Measurements from ENCODE around the gene UNK. TPM values are rescaled to one million over a fixed set of nuclear protein-coding genes. Genes with fewer than 3 reads are reported as not detected.
A peak's percentile ranks its signal among the peaks of the same experiment; 100 is the strongest.

The UNK gene
- total and polyA plus RNA-seq, 2 of the 13 experiments (the other 11 are each of a cell fraction or from before 2014, with no cell fraction given): 31.6 to 33.0 TPM

- TF ChIP-seq HNRNPL (IDR thresholded peaks at IDR 0.05; ENCODE audit: low read depth, low read length) (no peak), TARDBP (CRISPR knock-in tag; IDR thresholded peaks at IDR 0.05) (no peak), POLR2AphosphoS5 (IDR thresholded peaks at IDR 0.05; ENCODE audit: low read depth, low read length) (peak; percentile 59), PAF1 (CRISPR knock-in tag; IDR thresholded peaks at IDR 0.05) (no peak), ZSCAN20 (CRISPR knock-in tag; IDR thresholded peaks at IDR 0.05; ENCODE audit: borderline replicate concordance) (peak; percentile 59; the same call in 1 of the 2 replicates), IKZF4 (CRISPR knock-in tag; IDR thresholded peaks at IDR 0.05; ENCODE audit: borderline replicate concordance, low read depth, not compliant biosample characterization) (peak; percentile 15), THAP11 (CRISPR knock-in tag; IDR thresholded peaks at IDR 0.05) (no peak; the same call in 1 of the 2 replicates), ZNF3 (CRISPR knock-in tag; IDR thresholded peaks at IDR 0.05) (no peak), ZNF556 (CRISPR knock-in tag; IDR thresholded peaks at IDR 0.05; ENCODE audit: borderline replicate concordance) (0 out of 2 replicates have a peak, but pooled peaks have one; percentile 12), ZNF75D (CRISPR knock-in tag; IDR thresholded peaks at IDR 0.05; ENCODE audit: borderline replicate concordance) (no peak), ZBTB14 (CRISPR knock-in tag; IDR thresholded peaks at IDR 0.05) (peak; percentile 68), ZNF143 (CRISPR knock-in tag; IDR thresholded peaks at IDR 0.05) (no peak), SNAPC5 (CRISPR knock-in tag; IDR thresholded peaks at IDR 0.05; ENCODE audit: borderline replicate concordance) (no peak), ZNF510 (CRISPR knock-in tag; IDR thresholded peaks at IDR 0.05; ENCODE audit: low read depth) (no peak), CSRNP2 (CRISPR knock-in tag; conservative IDR thresholded peaks at IDR 0.05; ENCODE audit: low read depth) (no peak), RNF2 (conservative IDR thresholded peaks at IDR 0.05; ENCODE audit: low read depth) (no peak; the same call in 1 of the 2 replicates), MEIS2 (CRISPR knock-in tag; IDR thresholded peaks at IDR 0.05) (peak; percentile 30; the same call in 1 of the 2 replicates), ZNF274 (CRISPR knock-in tag; IDR thresholded peaks at IDR 0.05) (peak; percentile 13; the same call in 1 of the 2 replicates), ATF4 (CRISPR knock-in tag; IDR thresholded peaks at IDR 0.05) (no peak), NR2C2 (CRISPR knock-in tag; IDR thresholded peaks at IDR 0.05; ENCODE audit: borderline replicate concordance) (no peak), ZNF580 (CRISPR knock-in tag; IDR thresholded peaks at IDR 0.05; ENCODE audit: borderline replicate concordance, low read depth) (0 out of 2 replicates have a peak, but pooled peaks have one; percentile 34), ZGPAT (CRISPR knock-in tag; IDR thresholded peaks at IDR 0.05) (peak; percentile 3; the same call in 1 of the 2 replicates), MYNN (CRISPR knock-in tag; IDR thresholded peaks at IDR 0.05; ENCODE audit: low read depth) (no peak), ZNF232 (CRISPR knock-in tag; IDR thresholded peaks at IDR 0.05; ENCODE audit: borderline replicate concordance) (no peak), RBAK (CRISPR knock-in tag; IDR thresholded peaks at IDR 0.05) (no peak)
Measured at GRCh38 chr17:75764711-75765421, 19.7 kb upstream of the UNK start, which contains the start of gene GALK1 (continued).

All from HepG2 (cell line).